ENCODE data around the gene SSPN. TPM values are rescaled to one million over a fixed set of nuclear protein-coding genes. Genes with fewer than 3 reads are reported as not detected.

The SSPN gene
- total and polyA plus RNA-seq, 8 donors: 1.8 to 52.4 (median 11.1) TPM

- intact Hi-C loops (cut with DNase I; ENCODE audit: low total_unique reads): no loop called here
- TF ChIP-seq POLR2AphosphoS5 (IDR thresholded peaks at IDR 0.05) (no peak), EP300 (IDR thresholded peaks at IDR 0.05) (no peak), POLR2A (IDR thresholded peaks at IDR 0.05) (no peak)
- TF ChIP-seq, protein P1, sequence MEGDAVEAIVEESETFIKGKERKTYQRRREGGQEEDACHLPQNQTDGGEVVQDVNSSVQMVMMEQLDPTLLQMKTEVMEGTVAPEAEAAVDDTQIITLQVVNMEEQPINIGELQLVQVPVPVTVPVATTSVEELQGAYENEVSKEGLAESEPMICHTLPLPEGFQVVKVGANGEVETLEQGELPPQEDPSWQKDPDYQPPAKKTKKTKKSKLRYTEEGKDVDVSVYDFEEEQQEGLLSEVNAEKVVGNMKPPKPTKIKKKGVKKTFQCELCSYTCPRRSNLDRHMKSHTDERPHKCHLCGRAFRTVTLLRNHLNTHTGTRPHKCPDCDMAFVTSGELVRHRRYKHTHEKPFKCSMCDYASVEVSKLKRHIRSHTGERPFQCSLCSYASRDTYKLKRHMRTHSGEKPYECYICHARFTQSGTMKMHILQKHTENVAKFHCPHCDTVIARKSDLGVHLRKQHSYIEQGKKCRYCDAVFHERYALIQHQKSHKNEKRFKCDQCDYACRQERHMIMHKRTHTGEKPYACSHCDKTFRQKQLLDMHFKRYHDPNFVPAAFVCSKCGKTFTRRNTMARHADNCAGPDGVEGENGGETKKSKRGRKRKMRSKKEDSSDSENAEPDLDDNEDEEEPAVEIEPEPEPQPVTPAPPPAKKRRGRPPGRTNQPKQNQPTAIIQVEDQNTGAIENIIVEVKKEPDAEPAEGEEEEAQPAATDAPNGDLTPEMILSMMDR (IDR thresholded peaks at IDR 0.05): no peak
- no peak for DNase-seq
- 92 to 100% (median 95%) methylated on average over 1 of the region's 1 CpG for WGBS, 5 donors
- H3K27me3 ChIP-seq: no peaks in the 10 kb centered on the region
- no peaks in the 10 kb centered on the region for H3K36me3 ChIP-seq
- no peak overlapping the region for H3K27ac ChIP-seq
- no peak overlapping the region for H3K4me3 ChIP-seq
- H3K4me1 ChIP-seq: peaks cover 0 to 7% (median 6%) of the 10 kb centered on the region in 4 donors
- H3K9me3 ChIP-seq: no peaks in the 10 kb centered on the region
Measured at GRCh38 chr12:26292596-26292995, 97.2 kb downstream of the SSPN start.

GRCh38 chr12:26293612-26294011 is 98.2 kb downstream of the SSPN start:
- TF ChIP-seq, protein P1 (IDR thresholded peaks at IDR 0.05): no peak
- TF ChIP-seq POLR2A (IDR thresholded peaks at IDR 0.05) (no peak), EP300 (IDR thresholded peaks at IDR 0.05) (no peak), POLR2AphosphoS5 (IDR thresholded peaks at IDR 0.05) (no peak)
- Histone ChIP-seq H3K36me3 (no peaks in the 10 kb centered on the region), H3K27ac (no peak overlapping the region), H3K4me3 (no peak overlapping the region), H3K4me1 (peaks cover 0 to 4% (median 2%) of the 10 kb centered on the region in 4 donors), H3K9me3 (no peaks in the 10 kb centered on the region), H3K27me3 (no peaks in the 10 kb centered on the region)
- DNase-seq: no peak
- 57 to 77% (median 75%) methylated on average over 2 of the region's 2 CpGs for WGBS, 5 donors
- intact Hi-C loops (cut with DNase I; ENCODE audit: low total_unique reads): no loop called here

GRCh38 chr12:26295001-26295400 is 99.6 kb downstream of the SSPN start:
- Histone ChIP-seq H3K36me3 (no peaks in the 10 kb centered on the region), H3K27me3 (no peaks in the 10 kb centered on the region), H3K4me1 (peaks cover 0 to 18% (median 3%) of the 10 kb centered on the region in 4 donors), H3K27ac (no peak overlapping the region), H3K4me3 (no peak overlapping the region), H3K9me3 (no peaks in the 10 kb centered on the region)
- TF ChIP-seq POLR2A (IDR thresholded peaks at IDR 0.05) (no peak), POLR2AphosphoS5 (IDR thresholded peaks at IDR 0.05) (no peak)
- intact Hi-C loops (cut with DNase I; ENCODE audit: low total_unique reads): no loop called here
- DNase-seq: no peak
- WGBS, 5 donors: 88 to 92% (median 89%) methylated on average over 4 of the region's 4 CpGs

GRCh38 chr12:26297396-26298070 is 102.2 kb downstream of the SSPN start:
- TF ChIP-seq POLR2AphosphoS5 (IDR thresholded peaks at IDR 0.05) (no peak), EP300 (IDR thresholded peaks at IDR 0.05) (no peak), POLR2A (IDR thresholded peaks at IDR 0.05) (no peak)
- TF ChIP-seq, protein P1 (IDR thresholded peaks at IDR 0.05): no peak
- Histone ChIP-seq H3K36me3 (no peaks in the 10 kb centered on the region), H3K27me3 (no peaks in the 10 kb centered on the region), H3K9me3 (no peaks in the 10 kb centered on the region), H3K27ac (no peak overlapping the region), H3K4me1 (peaks cover 0 to 18% (median 3%) of the 10 kb centered on the region in 4 donors), H3K4me3 (no peak overlapping the region)
- 84 to 90% (median 84%) methylated on average over 8 of the region's 8 CpGs for WGBS, 5 donors
- DNase-seq: no peak
- intact Hi-C loops (cut with DNase I; ENCODE audit: low total_unique reads): no loop called here
